A549 (cell line): ENCODE measurements around the gene LARGE2.

ENCODE experiments used
- CHD4 ChIP-seq: fragments of 200-600 bp; sonication (generic); IDR thresholded peaks from 2 replicates; pipeline ENCODE4 v1.6.1; 2016; ENCODE audit warnings: antibody characterized with exemption, mild to moderate bottlenecking, borderline replicate concordance
- CTCF ChIP-seq: fragments of >200 bp; sonication (Bioruptor Twin); formaldehyde crosslinking; IDR thresholded peaks from 3 replicates; pipeline ENCODE4 v1.5.1; 2016
- EP300 ChIP-seq, 2 experiments: fragments of >200 bp; sonication (Bioruptor Twin); formaldehyde crosslinking; IDR thresholded peaks; 2 replicates in 1 of 2; 3 replicates in 1 of 2; pipeline ENCODE4 v1.6.1; 2016 to 2017
- HOXA7 ChIP-seq: fragments of 250-450 bp; sonication (Bioruptor Pico); IDR thresholded peaks from 2 replicates; pipeline ENCODE4 v1.5.0; 2020; ENCODE audit warnings: mild to moderate bottlenecking, moderate library complexity
- JUN ChIP-seq, 2 experiments: fragments of >200 bp; sonication (Bioruptor Twin); formaldehyde crosslinking; IDR thresholded peaks; 2 replicates in 1 of 2; 3 replicates in 1 of 2; pipeline ENCODE4 v1.6.1; 2016 to 2017
- JUNB ChIP-seq: fragments of >200 bp; sonication (Bioruptor Twin); formaldehyde crosslinking; IDR thresholded peaks from 2 replicates; pipeline ENCODE4 v1.6.1; 2016
- MAFK ChIP-seq: fragments of 450-650 bp; IDR thresholded peaks from 2 replicates; pipeline ENCODE4 v1.6.1; 2014; ENCODE audit not compliant: partially characterized antibody
- NFE2L2 ChIP-seq: fragments of 150-350 bp; conservative IDR thresholded peaks from 2 replicates; pipeline ENCODE4 v1.6.1; 2014; ENCODE audit warnings: low read length
- POLR2A ChIP-seq: IDR thresholded peaks from 2 replicates; pipeline ENCODE4 v1.6.1; 2012; ENCODE audit warnings: mild to moderate bottlenecking, low read length
- SMC3 ChIP-seq: fragments of >200 bp; sonication (Bioruptor Twin); formaldehyde crosslinking; IDR thresholded peaks from 3 replicates; pipeline ENCODE4 v1.6.1; 2018; ENCODE audit warnings: inconsistent platforms
- TP53 ChIP-seq: fragments of 250-450 bp; sonication (Bioruptor Pico); IDR thresholded peaks from 2 replicates; pipeline ENCODE4 v1.5.0; 2021; ENCODE audit warnings: mild to moderate bottlenecking, moderate library complexity
- TF ChIP-seq, protein P1 (sequence below): fragments of 200-600 bp; sonication (generic); IDR thresholded peaks from 2 replicates; pipeline ENCODE4 v1.6.1; 2016; ENCODE audit warnings: antibody characterized with exemption, mild to moderate bottlenecking, moderate library complexity
- TF ChIP-seq, protein P2 (sequence below): IDR thresholded peaks from 2 replicates; pipeline ENCODE4 v1.6.1; 2012

DNA sequence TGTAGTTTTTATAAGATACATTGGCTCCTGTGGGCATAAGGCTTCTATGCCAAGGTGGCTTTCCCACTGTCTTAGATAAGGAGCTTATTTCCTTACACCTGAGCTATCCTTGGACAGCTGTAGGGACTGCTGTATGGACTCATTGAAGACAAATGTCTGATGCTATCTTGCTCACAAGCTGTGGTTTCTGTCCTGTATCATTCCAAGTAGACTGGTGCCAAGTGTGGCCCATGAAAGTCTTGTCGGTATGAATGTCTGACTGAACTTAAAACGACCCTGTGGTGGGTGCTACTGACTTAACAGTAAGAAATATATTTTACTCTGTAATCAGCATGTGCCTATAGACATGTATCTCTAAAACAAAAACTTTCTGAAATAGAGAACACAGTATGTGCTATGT lies 45.0 kb downstream of the LARGE2 start:
- TF ChIP-seq, protein P1, sequence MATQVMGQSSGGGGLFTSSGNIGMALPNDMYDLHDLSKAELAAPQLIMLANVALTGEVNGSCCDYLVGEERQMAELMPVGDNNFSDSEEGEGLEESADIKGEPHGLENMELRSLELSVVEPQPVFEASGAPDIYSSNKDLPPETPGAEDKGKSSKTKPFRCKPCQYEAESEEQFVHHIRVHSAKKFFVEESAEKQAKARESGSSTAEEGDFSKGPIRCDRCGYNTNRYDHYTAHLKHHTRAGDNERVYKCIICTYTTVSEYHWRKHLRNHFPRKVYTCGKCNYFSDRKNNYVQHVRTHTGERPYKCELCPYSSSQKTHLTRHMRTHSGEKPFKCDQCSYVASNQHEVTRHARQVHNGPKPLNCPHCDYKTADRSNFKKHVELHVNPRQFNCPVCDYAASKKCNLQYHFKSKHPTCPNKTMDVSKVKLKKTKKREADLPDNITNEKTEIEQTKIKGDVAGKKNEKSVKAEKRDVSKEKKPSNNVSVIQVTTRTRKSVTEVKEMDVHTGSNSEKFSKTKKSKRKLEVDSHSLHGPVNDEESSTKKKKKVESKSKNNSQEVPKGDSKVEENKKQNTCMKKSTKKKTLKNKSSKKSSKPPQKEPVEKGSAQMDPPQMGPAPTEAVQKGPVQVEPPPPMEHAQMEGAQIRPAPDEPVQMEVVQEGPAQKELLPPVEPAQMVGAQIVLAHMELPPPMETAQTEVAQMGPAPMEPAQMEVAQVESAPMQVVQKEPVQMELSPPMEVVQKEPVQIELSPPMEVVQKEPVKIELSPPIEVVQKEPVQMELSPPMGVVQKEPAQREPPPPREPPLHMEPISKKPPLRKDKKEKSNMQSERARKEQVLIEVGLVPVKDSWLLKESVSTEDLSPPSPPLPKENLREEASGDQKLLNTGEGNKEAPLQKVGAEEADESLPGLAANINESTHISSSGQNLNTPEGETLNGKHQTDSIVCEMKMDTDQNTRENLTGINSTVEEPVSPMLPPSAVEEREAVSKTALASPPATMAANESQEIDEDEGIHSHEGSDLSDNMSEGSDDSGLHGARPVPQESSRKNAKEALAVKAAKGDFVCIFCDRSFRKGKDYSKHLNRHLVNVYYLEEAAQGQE: no peak
- TF ChIP-seq, protein P2, sequence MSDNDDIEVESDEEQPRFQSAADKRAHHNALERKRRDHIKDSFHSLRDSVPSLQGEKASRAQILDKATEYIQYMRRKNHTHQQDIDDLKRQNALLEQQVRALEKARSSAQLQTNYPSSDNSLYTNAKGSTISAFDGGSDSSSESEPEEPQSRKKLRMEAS: no peak
- TF ChIP-seq CTCF (no peak), NFE2L2 (no peak), MAFK (no peak), POLR2A (no peak), TP53 (CRISPR knock-in tag) (no peak), CHD4 (no peak), JUN (IDR thresholded peaks at IDR 0.05) (no peak), HOXA7 (CRISPR knock-in tag) (no peak), SMC3 (no peak), JUNB (no peak), EP300 (IDR thresholded peaks at IDR 0.05) (no peak)
